Measurements from ENCODE around the gene MED13L. TPM values are rescaled to one million over a fixed set of nuclear protein-coding genes. Genes with fewer than 3 reads are reported as not detected.
A peak's percentile ranks its signal among the peaks of the same experiment; 100 is the strongest.

The MED13L gene
- total and polyA plus RNA-seq, 9 donors: 47.8 to 198 (median 156) TPM

DNA sequence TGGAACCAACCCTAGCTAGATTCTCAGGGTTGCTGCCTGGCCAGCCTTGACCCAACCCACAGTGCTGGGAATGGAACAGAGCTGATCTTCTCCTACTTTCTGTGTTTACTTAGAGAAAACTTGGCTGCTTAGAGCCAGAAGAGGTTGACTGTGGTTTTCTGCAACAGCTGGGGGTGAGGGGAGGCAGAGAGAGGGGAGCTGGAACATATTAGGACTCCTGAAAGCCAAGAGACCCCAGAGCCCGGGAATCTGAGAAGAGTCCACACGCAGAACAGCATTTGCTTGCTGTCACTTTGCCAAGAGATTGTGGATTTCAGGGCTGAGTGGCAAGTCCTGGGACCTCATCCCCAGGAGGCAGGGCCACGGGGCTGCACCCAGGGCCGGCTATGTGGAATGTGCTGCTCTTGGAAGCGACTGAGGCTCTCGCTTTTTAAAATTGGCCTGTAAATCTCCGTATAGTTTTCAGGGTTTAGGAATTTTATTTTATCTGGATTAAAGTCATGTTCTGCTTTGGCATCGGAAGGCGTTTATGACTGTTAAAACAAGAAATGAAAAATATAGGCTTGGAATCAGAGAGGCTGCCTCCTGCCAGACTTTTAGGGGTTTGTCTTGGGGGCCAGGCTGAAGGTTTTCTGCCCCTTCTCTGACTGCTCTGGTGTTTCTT, 22.3 kb upstream of the MED13L start:
- whole genome bisulfite sequencing, 3 donors: 3 to 8% (median 8%) methylated on average over 9 of the region's 9 CpGs
- H3K36me3 ChIP-seq: no peaks in the 10 kb centered on the region
- no peaks in the 10 kb centered on the region for H3K9me3 ChIP-seq
- intact Hi-C loops (cut with DNase I): loop anchor here in 2 of 4 donors (10.0 kb wide), 2 partner anchors 235 to 305 kb away; no protein-coding TSS in a partner anchor
- H3K4me3 ChIP-seq: no peak overlapping the region
- peaks cover 12% of the 10 kb centered on the region for H3K4me1 ChIP-seq (ENCODE audit: insufficient read depth)
- no peaks in the 10 kb centered on the region for H3K27me3 ChIP-seq
- no peak for TF ChIP-seq EP300 (IDR thresholded peaks at IDR 0.05)
- TF ChIP-seq, protein P1, sequence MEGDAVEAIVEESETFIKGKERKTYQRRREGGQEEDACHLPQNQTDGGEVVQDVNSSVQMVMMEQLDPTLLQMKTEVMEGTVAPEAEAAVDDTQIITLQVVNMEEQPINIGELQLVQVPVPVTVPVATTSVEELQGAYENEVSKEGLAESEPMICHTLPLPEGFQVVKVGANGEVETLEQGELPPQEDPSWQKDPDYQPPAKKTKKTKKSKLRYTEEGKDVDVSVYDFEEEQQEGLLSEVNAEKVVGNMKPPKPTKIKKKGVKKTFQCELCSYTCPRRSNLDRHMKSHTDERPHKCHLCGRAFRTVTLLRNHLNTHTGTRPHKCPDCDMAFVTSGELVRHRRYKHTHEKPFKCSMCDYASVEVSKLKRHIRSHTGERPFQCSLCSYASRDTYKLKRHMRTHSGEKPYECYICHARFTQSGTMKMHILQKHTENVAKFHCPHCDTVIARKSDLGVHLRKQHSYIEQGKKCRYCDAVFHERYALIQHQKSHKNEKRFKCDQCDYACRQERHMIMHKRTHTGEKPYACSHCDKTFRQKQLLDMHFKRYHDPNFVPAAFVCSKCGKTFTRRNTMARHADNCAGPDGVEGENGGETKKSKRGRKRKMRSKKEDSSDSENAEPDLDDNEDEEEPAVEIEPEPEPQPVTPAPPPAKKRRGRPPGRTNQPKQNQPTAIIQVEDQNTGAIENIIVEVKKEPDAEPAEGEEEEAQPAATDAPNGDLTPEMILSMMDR (IDR thresholded peaks at IDR 0.05): no peak
- TF ChIP-seq POLR2A (IDR thresholded peaks at IDR 0.05): no peak
- peak in 4 of 5 donors; percentile 40 to 57 (median 48) for DNase-seq
- H3K27ac ChIP-seq: peak overlapping the region in 1 of 2 donors; percentile 72

DNA sequence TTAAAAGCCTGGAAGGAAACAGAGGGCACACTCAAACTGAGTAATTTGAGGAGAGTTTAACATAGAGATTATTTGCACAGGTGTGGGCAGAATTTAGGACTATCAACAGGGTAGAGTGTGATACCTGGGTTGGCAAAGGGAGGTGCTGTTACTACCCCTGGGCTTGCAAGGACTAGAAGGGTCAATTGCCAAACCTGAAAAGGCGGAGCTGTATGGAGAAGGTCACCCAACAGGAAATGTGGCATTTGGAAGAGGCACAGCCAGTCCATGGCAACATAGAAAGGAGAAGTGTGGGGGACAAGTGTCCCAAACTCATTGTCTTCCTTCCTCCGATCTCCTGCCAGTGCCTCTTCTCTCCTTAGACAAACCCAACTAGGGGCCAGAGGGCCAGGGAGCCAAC, 21.6 kb upstream of the MED13L start:
- Histone ChIP-seq H3K4me3 (no peak overlapping the region), H3K9me3 (no peaks in the 10 kb centered on the region), H3K36me3 (no peaks in the 10 kb centered on the region), H3K4me1 (ENCODE audit: insufficient read depth) (peaks cover 12% of the 10 kb centered on the region), H3K27me3 (no peaks in the 10 kb centered on the region), H3K27ac (peak overlapping the region; percentile 16 to 72)
- 92 to 96% (median 92%) methylated on average over 2 of the region's 2 CpGs for WGBS, 3 donors
- no peak for TF ChIP-seq POLR2A (IDR thresholded peaks at IDR 0.05)
- TF ChIP-seq, protein P1 (IDR thresholded peaks at IDR 0.05): no peak
- TF ChIP-seq EP300 (IDR thresholded peaks at IDR 0.05): no peak
- intact Hi-C loops (cut with DNase I): loop anchor here in 1 of 4 donors (10.0 kb wide), 1 partner anchor 306 kb away; no protein-coding TSS in a partner anchor
- DNase-seq: no peak

DNA sequence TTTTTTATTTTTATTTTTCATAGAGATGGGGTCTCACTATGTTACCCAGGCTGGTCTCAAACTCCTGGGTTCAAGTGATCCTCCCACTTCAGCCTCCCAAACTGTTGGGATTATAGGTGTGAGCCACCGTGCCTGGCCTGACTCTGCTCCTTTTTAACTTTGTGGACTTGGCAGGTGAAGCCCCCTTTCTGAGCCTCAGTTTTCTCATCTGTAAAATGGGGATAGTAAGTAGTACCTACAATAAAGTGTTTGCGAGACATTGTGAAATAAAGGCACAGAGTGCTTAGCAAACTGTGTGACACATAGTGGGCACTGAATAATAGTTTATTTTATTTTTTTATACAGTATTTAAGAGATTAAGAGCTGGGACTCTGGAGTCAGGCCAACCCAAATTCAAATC, 21.1 kb upstream of the MED13L start:
- no peak for TF ChIP-seq EP300 (IDR thresholded peaks at IDR 0.05)
- no peak for TF ChIP-seq POLR2A (IDR thresholded peaks at IDR 0.05)
- TF ChIP-seq, protein P1 (IDR thresholded peaks at IDR 0.05): no peak
- no peak for DNase-seq
- WGBS, 3 donors: 93 to 95% (median 93%) methylated on average over 2 of the region's 2 CpGs
- intact Hi-C loops (cut with DNase I): loop anchor here in 1 of 4 donors (10.0 kb wide), 1 partner anchor 306 kb away; no protein-coding TSS in a partner anchor
- Histone ChIP-seq H3K27me3 (no peaks in the 10 kb centered on the region), H3K9me3 (no peaks in the 10 kb centered on the region), H3K4me3 (no peak overlapping the region), H3K4me1 (ENCODE audit: insufficient read depth) (peaks cover 11% of the 10 kb centered on the region), H3K36me3 (no peaks in the 10 kb centered on the region), H3K27ac (peak overlapping the region in 1 of 2 donors; percentile 72)

DNA sequence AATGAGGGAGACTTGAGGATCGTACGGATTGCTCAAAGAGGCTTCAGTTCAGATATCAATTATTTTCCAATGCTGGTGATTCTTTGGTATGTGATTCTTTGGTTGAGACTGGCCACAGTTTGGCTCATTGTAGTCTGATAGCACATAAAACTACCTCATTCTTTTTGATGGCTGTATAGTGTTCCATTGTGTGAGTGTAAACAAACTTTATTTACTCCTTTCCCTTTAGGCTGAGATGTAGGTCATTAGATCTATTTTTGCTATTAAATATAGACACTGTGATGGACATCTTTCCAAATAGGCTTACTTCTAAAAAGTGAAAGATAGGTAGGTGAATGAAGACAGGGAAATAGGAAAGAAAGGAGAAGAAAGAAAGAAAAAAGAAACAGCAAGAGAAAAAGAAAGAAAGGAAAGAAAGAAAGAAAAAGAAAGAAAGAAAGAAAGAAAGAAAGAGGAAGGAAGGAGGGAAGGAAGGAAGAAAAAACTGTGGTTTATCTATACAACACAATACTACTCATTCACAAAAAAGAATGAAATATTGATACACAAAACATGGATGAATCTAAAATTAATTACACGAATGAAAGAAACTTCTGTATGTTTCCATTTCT, 19.8 kb upstream of the MED13L start:
- intact Hi-C loops (cut with DNase I): loop anchor here in 1 of 4 donors (10.0 kb wide), 1 partner anchor 307 kb away; no protein-coding TSS in a partner anchor
- Histone ChIP-seq H3K36me3 (no peaks in the 10 kb centered on the region), H3K27me3 (no peaks in the 10 kb centered on the region), H3K4me3 (no peak overlapping the region), H3K9me3 (no peaks in the 10 kb centered on the region), H3K27ac (no peak overlapping the region), H3K4me1 (ENCODE audit: insufficient read depth) (peaks cover 11% of the 10 kb centered on the region)
- 74 to 93% (median 79%) methylated on average over 3 of the region's 3 CpGs for WGBS, 3 donors
- no peak for DNase-seq
- TF ChIP-seq EP300 (IDR thresholded peaks at IDR 0.05) (no peak), POLR2A (IDR thresholded peaks at IDR 0.05) (no peak)
- TF ChIP-seq, protein P1 (IDR thresholded peaks at IDR 0.05): no peak
